GM18511 (cell line): ENCODE results near the gene XPR1.

Source experiments
- ATAC-seq: cut with Tn5 transposase; IDR thresholded peaks from one replicate; pipeline ENCODE4 v1.9.1; 2021; ENCODE audit warnings: mild to moderate bottlenecking, moderate library complexity; ENCODE audit not compliant: unreplicated experiment

XPR1 gene

DNA sequence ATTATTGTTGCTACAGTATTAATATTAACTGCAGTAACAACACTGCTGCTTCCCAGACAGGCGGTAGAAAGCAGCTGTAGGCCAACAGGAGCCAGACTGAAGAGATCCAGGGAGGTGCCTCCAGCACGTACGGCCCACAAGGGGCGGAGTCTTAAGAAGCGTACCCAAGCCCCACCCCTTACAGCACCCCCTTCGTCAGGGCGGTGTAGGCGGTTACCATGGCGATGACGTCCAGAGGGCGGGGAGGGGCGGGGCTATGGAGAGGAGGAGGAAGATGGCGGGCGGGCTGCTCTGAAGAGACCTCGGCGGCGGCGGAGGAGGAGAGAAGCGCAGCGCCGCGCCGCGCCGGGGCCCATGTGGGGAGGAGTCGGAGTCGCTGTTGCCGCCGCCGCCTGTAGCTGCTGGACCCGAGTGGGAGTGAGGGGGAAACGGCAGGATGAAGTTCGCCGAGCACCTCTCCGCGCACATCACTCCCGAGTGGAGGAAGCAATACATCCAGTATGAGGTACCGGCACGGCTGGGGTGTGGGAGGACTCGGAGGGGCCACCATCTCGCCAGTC lies at the start of gene XPR1:
Gene XPR1, plus strand, starts transcription at position 257 of the 560 bp plus-strand sequence. Its CDS starts 180 bp downstream, at position 437.
- peak; percentile 96 for ATAC-seq

DNA sequence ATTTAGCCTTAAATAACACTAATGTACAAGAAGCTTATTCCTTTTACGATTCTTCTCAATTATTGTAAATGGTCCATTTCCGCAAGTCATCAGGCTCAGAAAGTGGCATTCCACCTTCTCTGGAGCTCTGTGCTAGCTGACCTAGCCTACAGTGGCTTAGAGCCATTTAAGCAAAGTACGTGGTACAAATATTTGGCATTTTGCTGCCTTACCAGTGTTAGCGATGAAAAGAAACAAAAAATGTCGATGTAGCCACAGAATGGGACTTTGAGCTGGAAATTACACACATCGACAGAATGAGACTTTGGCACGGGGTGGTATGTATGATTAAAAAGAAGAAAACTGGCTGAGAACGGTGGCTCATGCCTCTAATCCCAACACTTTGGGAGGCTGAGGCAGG lies 47.0 kb upstream of the XPR1 start:
- no peak for ATAC-seq

DNA sequence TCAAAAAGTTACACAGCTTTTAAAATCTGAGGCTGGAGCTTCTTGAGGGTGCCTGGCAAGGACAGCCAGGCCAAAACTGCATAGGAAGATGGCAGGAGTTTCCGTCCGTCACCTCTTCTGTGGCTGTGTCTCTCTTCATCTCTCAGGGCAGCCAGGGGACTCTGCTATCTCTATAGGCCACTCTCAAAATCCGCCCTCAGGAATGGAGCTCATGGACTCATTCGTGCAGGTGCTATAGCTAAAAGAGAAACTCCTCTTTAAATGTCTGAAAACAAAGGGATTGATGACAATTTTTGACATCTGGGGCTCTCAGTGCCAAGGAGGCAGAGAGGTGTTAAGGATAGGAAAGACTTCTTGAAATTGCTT lies 45.8 kb upstream of the XPR1 start:
- ATAC-seq, result no peak

DNA sequence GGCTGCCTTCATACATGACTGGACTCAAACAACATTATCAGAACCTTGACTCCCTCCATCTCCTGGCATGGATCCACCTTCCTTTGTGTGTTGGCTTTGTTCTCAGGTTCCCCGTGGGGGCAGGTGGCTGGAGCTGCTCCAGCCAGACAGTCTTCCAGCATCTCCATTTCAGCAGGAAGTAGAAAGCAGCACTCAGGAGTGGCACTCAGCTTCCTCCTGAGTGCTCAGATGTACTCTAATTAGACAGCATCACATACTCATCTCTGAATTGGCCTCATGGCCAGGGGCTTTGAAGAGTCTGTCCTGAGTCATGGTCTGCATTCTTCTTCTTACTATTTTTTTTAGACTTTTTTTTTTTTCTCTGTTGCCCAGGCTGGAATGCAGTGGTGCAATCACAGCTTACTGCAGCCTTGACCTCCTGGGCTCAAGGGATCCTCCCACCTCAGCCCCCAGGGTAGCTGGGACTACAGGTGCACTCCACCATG lies 45.1 kb upstream of the XPR1 start:
- ATAC-seq, result no peak

DNA sequence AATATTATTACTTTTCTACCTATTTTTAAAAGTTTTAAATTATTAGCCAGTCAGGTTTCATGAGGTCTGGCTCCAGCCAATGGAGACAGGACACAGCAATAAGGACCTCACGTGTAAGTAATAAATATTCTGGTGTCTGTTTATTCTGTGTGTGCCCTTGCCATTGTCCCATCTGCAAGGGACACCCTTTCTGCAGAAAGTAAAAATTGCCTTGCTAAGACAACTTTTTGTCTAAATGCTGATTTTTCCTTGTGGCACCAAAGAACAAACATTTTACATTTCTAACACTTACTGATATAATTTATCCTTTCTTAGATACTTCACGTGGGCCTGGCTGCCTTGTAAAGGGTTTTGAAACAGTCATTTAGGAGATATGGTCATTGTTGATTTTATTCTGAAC lies 43.7 kb upstream of the XPR1 start:
- no peak for ATAC-seq

DNA sequence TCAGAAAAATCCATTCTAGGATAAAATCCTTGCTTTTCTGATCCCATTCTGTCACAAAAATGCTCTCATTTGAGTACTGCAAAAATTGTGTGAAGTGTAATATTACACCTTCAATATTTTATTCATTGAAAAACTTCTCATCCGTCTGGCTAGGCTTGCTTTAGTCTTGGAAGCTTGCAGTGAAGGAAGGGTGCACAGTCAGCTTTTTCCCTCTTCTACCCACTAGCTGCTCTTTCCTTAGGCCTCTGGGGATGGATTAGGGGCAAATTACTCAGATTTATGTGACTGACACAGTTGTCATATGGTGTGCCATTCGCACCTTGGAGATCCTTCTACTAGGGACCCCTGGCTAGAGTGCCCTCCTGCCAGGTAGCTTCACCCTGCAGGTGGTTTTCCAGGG lies 40.9 kb upstream of the XPR1 start:
- ATAC-seq, result no peak

DNA sequence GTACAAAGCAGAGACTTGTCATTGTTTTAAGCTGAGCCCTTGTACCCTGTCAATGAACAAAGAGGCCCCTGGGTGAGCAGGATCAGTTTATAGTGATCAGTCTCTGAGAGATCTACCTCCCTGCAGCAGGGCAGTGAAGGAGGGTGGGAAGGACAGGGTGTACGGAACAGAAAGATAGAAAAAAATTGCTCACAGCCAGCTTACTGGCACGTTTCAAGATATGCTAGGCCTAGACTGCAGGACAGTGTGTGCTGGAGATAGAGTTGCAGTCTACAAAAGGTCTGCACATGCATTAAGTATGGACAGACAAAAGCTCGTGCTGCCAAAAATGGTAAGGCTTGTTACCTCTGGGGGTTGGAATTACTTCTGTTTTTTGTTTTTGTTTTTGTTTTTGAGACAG lies 38.4 kb upstream of the XPR1 start:
- ATAC-seq, result no peak

DNA sequence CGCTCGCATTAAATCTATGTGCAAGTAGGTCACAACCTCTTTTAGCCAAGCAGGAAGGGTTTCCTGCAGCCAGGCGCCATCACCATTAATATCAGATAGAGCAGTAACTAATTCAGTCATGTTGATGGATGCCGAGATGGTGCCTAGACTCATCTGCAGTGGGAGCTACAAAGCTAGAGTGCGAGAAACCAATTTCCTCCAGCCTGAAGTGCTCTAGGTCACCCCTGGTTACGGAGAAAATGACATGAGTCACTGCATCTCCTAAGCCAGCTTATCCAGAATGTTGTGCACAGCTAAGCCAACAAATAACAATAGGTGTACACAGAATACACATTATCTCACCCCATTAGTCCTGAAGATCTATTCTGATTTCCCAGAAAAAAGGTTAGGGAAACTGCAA lies 37.1 kb upstream of the XPR1 start:
- no peak for ATAC-seq

DNA sequence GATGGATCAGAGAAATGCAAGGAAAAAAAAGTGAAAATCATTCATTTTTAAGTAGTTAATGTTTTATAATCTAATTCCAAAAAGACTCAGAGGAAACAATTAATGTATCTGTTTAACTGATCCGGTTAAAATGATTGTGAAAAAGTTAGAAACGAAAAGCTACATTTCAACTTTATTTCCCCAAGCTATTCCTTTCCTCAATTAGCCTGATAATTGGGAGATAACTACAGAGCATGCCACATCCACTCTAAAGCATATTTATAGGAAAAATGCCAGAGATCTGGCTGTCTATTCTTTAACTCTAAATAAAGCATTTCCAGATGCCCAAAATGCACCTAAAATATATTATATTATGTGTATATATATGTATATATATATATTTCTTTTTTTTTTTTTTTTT lies 35.9 kb upstream of the XPR1 start:
- ATAC-seq, result no peak

DNA sequence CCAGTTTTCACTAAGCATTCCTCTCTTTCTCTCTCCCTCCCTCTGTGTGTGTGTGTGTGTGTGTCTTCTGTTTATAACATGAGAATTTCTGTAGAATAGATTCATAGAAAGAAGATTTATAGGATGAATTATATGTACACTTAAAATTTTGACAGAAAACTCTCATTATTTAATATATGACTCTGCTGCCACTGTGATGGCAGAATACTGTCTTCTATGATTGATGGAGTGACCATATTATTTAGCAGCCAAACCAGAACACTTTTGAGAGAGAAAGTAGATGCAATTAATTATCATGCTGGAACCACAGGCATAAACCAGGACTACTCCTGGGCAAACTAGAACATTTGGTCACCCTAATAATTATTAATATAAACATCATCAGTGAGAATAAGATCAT lies 34.3 kb upstream of the XPR1 start:
- no peak for ATAC-seq

DNA sequence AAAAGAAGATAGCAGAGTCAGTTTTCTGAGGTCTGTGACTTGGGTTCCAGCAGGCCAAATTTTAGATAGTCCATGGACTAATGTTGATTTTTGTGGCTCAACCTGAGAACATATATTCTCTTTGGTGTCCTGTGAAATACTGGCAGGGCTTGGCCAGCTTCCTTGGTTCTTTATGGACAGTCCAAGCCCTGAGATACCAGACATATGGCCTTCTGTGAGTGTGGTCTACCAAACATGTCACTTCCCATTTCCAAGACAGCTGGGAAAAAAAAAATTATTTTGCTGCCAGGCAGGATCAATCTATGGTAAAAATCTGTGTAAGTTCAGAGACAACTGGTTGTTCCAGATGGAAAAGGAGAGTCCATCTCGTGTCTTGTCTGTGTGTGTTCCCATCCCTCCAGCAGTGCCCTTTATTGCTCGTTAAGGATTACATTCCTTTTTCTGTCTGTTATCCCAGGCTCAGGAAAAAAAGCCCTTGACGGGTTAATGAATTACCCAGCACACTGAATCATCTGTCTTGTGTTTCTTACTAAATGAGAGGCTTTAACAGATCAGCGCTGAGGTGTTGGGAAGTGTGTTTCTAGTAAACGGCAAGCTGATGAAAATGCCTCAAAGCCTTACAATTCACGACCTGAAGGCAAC lies 33.4 kb upstream of the XPR1 start:
- ATAC-seq, result no peak

DNA sequence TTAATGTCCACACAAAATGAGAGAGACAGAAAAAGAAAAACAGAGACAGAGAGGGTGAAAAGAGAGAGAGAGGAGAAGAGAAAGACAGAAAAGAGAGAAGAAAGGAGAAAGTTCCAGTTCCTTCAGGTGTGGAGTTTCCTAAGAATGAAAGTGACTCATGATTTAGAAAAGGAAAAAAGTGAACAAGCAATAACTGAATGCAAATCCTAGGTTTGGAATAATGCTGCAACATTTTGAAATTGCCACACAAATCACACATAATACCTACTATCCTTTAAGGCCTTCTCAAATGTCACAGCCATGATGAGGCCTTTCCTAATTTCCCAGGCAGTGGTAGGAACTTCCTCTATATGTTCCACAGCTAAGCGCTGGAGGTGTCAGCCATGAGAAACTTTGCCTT lies 31.5 kb upstream of the XPR1 start:
- ATAC-seq, result no peak

DNA sequence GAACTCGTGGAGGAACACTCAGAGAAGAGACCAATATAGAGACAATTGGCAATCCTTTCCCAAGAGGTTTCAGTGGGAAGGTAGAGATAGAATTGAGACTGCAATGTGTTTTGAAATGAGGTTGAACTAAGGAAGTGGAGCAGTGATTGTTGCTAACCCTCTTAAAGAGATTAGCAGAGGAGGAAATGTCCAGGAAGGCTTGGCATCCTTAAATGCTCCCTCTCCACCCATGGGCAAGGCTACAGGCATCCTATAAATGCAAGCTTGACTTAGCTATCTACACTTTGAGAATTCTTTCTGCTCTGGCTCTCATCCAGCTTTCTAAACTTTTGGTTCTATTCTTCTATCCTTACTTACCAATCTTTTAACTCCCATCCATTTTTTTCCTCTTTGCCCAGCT lies 30.3 kb upstream of the XPR1 start:
- ATAC-seq, result no peak

DNA sequence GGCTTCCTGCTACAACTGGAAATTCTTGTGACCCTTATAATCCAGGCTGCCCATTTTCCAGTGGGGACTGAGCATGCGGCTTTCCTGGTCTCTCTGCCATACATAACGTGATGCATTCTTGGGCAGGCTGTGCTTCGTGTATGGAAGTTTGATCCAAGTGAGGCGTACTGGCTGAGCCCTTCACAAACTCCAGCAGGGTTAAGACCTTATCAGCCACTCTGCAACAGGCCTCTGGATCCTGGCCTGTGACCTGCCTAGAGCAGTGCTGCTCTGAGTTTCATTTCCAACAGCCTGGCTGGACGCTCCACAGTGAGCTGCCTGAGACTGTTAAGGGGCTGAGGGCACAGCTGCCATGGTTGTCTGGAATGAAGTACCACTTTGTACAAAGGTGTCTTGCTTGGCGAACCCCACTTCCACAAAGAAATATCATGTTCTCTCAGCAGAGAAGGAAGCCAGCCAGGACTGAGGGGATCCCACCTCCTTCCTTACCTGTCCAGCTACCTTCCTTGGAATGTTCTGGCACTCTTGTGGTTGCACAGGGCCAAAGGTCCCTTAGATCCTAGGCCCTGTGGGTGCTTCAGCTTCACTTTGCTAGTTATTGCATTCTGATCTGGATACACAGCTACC lies 28.5 kb upstream of the XPR1 start:
- no peak for ATAC-seq

DNA sequence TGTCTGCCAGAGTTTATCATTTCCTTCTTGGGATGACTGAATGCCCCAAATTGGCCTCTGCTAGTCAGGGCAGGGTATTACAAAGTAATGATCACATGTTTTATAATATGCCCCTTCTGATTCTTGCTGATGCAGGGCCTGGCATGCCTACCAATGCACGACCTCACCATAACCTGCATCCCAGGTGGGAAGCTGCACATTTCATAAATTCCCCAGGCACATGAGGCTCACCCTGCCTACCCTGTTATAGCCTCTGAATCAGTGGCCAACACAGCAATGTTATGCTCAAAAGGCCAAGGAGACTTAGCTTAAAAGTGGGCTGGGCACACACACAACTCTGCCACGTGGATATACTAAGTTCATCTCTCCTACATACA lies 28.0 kb upstream of the XPR1 start:
- ATAC-seq, result no peak

DNA sequence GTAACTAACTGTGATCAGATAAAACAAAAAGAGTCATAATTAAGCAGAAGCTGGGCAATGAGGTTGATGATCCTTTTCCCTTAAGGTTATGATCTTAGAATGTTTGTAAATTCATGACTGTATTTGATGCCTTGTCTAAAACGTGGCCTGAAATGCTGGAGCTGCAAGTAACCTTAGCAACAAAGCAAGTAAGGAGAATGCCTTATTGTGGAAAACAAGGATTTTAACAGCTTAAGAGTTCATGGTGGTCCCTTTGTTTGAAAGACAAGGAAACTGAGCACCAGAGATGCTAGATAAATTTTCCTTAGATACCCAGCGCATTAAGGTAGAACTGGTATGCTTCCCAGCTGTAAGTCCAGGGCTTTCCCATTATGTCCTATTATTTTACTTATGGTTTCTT lies 25.7 kb upstream of the XPR1 start:
- no peak for ATAC-seq

DNA sequence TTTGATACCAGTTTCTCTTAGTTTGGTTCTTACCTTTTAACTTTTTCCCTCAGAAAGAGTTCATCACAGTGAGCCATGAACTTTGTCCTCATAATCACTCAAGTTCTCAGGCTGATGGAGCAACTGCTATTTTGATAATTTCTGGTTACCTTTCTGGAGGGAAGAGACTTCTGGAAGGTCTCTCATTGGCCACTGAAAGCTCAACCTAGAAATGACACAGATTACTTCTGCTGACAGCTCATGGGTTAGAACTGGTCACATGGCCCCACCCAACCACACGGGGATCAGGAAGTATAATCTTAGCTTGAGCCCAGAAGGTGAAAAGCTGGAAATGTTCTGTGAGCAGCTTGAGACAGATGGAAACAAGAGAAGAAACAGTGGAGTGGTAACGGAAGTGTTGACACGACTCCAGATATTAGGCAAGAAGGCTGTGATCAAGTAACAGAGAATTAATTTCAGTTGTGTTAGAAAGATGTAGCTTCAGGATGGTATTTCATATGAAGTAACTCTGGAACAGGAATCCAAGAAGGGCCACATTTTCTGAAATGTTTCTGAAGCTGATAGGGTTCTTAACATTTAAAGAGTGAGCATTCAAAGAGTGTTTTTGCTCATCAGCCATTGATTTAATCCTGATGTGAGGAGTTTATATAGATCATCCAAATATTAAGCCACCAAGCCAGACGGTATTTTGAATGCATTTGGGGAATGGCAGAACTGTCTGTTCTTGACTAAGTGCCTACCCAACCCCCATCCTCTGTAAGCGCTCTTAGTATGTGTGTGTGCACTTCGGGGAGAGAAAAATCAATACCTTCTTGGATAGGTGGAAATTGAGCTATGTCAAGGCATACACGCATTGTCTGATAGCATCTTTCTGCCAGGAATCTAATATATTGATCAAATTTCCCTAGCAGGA lies 21.9 kb upstream of the XPR1 start:
- no peak for ATAC-seq

DNA sequence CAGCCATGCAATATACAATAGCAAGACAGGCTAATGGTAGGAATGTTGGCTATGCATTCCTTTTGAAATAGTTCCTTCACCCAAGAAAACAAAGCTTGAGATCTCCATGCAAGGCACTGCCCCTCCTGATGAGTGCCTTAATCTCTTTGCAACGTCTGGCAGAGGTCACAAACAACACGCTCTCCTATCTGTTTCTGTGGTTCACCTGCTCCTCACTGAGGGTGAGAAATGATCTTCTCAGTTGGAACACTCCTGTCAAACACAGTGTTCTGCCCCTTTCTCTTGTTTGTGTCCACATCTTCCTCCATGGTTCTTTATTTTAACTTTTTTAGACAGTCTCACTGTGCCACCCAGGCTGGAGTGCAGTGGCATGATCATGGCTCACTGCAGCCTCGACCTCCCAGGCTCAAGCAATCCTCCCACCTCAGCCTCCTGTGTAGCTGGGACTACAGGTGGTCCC lies 21.2 kb upstream of the XPR1 start:
- no peak for ATAC-seq

DNA sequence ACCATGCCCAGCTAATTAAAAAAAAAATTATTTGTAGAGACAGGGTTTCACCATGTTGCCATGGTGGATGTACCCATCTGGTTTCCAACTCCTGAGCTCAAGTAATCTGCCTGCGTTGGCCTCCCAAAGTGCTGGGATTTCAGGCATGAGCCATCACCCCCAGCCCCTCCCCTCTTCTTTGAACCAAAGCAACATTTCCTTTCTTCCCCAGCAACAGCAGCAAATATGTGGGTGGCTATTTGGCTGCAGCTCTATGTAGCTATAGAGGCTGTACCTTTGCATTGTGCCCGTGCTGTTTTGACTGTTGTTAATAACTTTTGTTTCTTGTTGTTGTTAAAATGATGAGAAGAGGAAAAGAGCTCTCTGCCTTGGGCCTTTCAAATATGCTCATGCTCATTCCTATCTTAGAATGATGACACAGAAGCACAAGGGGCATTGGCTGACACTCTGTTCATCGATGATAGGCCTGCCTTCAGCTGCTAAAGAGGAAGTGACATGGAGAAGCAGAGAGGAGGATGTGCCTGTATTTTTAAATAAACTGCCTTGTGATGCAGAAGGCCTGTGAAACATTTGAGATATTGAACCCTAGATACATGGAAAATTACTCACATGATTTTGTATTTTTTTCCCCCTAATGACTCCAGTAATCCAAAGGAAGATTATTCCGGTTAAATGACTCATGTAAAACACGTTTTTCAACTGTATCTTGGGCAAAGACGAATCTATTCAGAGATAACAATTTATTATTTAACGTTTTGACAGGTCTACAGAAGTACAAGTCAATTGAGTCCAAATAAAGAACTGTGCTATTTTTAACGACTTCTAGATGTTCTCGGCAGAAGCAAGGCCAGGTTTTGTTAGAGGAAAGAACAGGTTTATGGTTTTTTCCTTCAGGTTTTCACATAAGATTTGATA lies 20.5 kb upstream of the XPR1 start:
- ATAC-seq, result no peak

DNA sequence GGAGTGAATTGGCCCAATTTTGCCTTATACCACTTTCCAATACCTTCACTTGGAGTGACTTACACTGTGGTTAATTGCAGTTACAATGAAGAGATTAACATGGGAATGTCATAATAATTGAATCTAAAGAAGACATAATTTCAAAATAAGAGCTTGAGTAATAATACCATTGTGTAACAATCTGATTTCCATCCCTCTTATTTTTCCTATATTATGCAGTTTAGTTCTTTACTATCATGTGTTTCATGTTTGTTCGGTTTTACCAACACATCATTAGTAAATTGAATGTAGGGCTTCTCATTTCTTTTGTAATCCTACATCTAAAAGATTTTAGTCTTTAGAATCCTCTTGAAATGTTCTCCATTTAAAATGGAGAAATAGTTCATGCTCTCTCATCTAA lies 19.2 kb upstream of the XPR1 start:
- no peak for ATAC-seq

DNA sequence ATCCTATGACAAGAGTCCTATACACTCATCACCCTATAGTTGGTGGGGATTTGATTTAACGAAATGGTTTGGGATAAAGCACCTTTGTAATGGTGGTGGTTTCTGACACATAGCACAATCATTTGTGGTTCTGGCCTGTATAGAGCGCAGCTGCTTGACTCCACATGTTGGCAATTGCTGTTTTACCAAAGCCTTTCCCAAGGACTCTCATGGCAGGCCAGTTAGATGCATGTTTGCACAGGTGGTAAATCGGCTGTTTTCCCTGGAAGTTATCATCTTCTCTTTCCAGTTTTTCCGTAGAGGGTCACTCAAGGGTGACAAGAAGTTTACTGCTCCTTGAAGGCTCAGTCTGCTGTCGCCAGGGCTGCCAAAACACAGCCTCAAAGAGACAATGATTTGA lies 17.1 kb upstream of the XPR1 start:
- no peak for ATAC-seq
